Measurements from ENCODE around the gene PHKA2. TPM values are rescaled to one million over a fixed set of nuclear protein-coding genes. Genes with fewer than 3 reads are reported as not detected.

Gene PHKA2
- polyA plus RNA-seq, 2 of the 4 experiments (the other 2 are of a cell fraction): 16.1 to 21.2 TPM

- DNase-seq (ENCODE audit: low read depth in 1 of 2, low spot score in 1 of 2): no peak
- POLR2A ChIA-PET: no interaction called here
- H3K4me2 ChIP-seq: no peak overlapping the region
- TF ChIP-seq EP300 (IDR thresholded peaks at IDR 0.05) (no peak), KDM1A (IDR thresholded peaks at IDR 0.05; ENCODE audit: low read depth) (no peak), NFE2L2 (conservative IDR thresholded peaks at IDR 0.05; ENCODE audit: low read length) (no peak), CHD2 (IDR thresholded peaks at IDR 0.05; ENCODE audit: low read length, partially characterized antibody) (no peak), TFCP2L1 (CRISPR knock-in tag; IDR thresholded peaks at IDR 0.05) (no peak), POLR2AphosphoS2 (conservative IDR thresholded peaks at IDR 0.05; ENCODE audit: low read length) (no peak)
- 95% methylated on average over 14 of the region's 16 CpGs for WGBS (ENCODE audit: missing lambda C conversion rate)
- peak overlapping the region; percentile 48 to 63; a peak in 4 of 6 replicates for H3K27ac ChIP-seq
- H3K4me1 ChIP-seq: peaks cover 30% of the 10 kb centered on the region
- no peak for FAIRE-seq
- H3K9me3 ChIP-seq: no peaks in the 10 kb centered on the region
- H3K4me3 ChIP-seq: no peak overlapping the region
- no peak for ATAC-seq
- CTCF ChIA-PET: interaction anchor here (1.3 to 2.8 kb wide), 2 partner anchors 8 to 48 kb away, joined by 3 to 18 read pairs; no protein-coding TSS in a partner anchor
Measured at GRCh38 chrX:18883961-18884765, 99.8 kb downstream of the PHKA2 start.

GRCh38 chrX:18883234-18883960, 100.5 kb downstream of the PHKA2 start:
- peak in 1 of 2 experiments; percentile 56 for DNase-seq (ENCODE audit: low read depth in 1 of 2, low spot score in 1 of 2)
- CTCF ChIA-PET: interaction anchor here (0.8 kb wide), 1 partner anchor 451 kb away, joined by 3 read pairs; no protein-coding TSS in a partner anchor

GRCh38 chrX:18879144-18879543, 104.8 kb downstream of the PHKA2 start:
- ATAC-seq: no peak
- peaks cover 20% of the 10 kb centered on the region for H3K4me1 ChIP-seq
- H3K4me2 ChIP-seq: no peak overlapping the region
- no peak for FAIRE-seq
- WGBS (ENCODE audit: missing lambda C conversion rate): 93% methylated on average over 9 of the region's 9 CpGs
- DNase-seq (ENCODE audit: low read depth in 1 of 2, low spot score in 1 of 2): no peak
- ChIA-PET CTCF (no interaction called here), POLR2A (no interaction called here)
- H3K4me3 ChIP-seq: no peak overlapping the region
- no peaks in the 10 kb centered on the region for H3K9me3 ChIP-seq
- H3K27ac ChIP-seq: no peak overlapping the region
- TF ChIP-seq REST (IDR thresholded peaks at IDR 0.05): no peak
- TF ChIP-seq CHD4 (IDR thresholded peaks at IDR 0.05; ENCODE audit: borderline replicate concordance): no peak
- TF ChIP-seq TFCP2L1 (CRISPR knock-in tag; IDR thresholded peaks at IDR 0.05): no peak
- no peak for TF ChIP-seq CBX8 (IDR thresholded peaks at IDR 0.05)
- no peak for TF ChIP-seq SMC3 (IDR thresholded peaks at IDR 0.05)
- TF ChIP-seq CEBPB (IDR thresholded peaks at IDR 0.05): no peak
- TF ChIP-seq RNF2 (IDR thresholded peaks at IDR 0.05; ENCODE audit: borderline replicate concordance, low read depth): no peak
- no peak for TF ChIP-seq BCL3 (IDR thresholded peaks at IDR 0.05)
- no peak for TF ChIP-seq ZNF302 (CRISPR knock-in tag; IDR thresholded peaks at IDR 0.05)
- TF ChIP-seq RARB (CRISPR knock-in tag; IDR thresholded peaks at IDR 0.05): no peak
- no peak for TF ChIP-seq RFX5 (IDR thresholded peaks at IDR 0.05)
- no peak for TF ChIP-seq EP300 (IDR thresholded peaks at IDR 0.05)
- no peak for TF ChIP-seq HES2 (IDR thresholded peaks at IDR 0.05)
- no peak for TF ChIP-seq RCOR1 (IDR thresholded peaks at IDR 0.05; ENCODE audit: low read depth, low read length)
- no peak for TF ChIP-seq POLR2AphosphoS2 (conservative IDR thresholded peaks at IDR 0.05; ENCODE audit: low read length)

More at GRCh38 chrX:18883234-18883960, 100.5 kb downstream of the PHKA2 start:
- WGBS (ENCODE audit: missing lambda C conversion rate): 60% methylated on average over 6 of the region's 12 CpGs
- H3K9me3 ChIP-seq: no peaks in the 10 kb centered on the region
- TF ChIP-seq HMGXB4 (CRISPR knock-in tag; IDR thresholded peaks at IDR 0.05; ENCODE audit: borderline replicate concordance) (no peak), ZSCAN20 (CRISPR knock-in tag; IDR thresholded peaks at IDR 0.05) (no peak), FOSL2 (IDR thresholded peaks at IDR 0.05) (no peak), FOSL2 (CRISPR knock-in tag; IDR thresholded peaks at IDR 0.05) (no peak), POLR2A (IDR thresholded peaks at IDR 0.05; ENCODE audit: low read length) (no peak)
- no peak for FAIRE-seq
- ATAC-seq: no peak
- H3K27ac ChIP-seq: peak overlapping the region; percentile 48 to 63; a peak in 4 of 6 replicates
- H3K4me2 ChIP-seq: peak overlapping the region; percentile 36; the same call in 2 of the 3 replicates
- H3K4me1 ChIP-seq: peaks cover 30% of the 10 kb centered on the region
- POLR2A ChIA-PET: no interaction called here
- no peak overlapping the region for H3K4me3 ChIP-seq

Measured in A549 (cell line).